Measurements from ENCODE around the gene HECW1. TPM values are rescaled to one million over a fixed set of nuclear protein-coding genes. Genes with fewer than 3 reads are reported as not detected.
A peak's percentile ranks its signal among the peaks of the same experiment; 100 is the strongest.
"Not testable (repeated sequence)": the region's sequence is repeated elsewhere in the genome, so short reads cannot be mapped to it uniquely, and the experiment has no call there.

The HECW1 gene
- not detected for total RNA-seq

DNA sequence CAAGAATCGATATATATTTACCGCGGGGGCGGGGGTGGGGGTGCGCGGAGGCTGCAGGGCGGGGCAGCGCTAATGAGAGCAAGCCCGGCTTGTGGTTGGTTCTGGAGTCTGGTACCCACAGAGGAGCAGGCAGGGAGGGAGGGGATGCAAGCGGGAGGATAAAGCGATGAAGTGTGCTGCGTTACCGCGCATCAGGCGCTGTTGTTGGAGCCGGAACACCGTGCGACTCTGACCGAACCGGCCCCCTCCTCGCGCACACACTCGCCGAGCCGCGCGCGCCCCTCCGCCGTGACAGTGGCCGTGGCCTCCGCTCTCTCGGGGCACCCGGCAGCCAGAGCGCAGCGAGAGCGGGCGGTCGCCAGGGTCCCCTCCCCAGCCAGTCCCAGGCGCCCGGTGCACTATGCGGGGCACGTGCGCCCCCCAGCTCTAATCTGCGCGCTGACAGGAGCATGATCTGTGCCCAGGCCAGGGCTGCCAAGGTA lies at the start of gene HECW1:
HECW1 (plus strand) TSS at position 189 of the 482 bp plus-strand sequence. CDS start 131,259 bp downstream, outside the sequence.
- no peaks in the 10 kb centered on the region for H3K36me3 Mint-ChIP-seq (ENCODE audit: insufficient read depth)
- no peak for DNase-seq
- ATAC-seq: peak in 1 of 2 donors; percentile 19
- peaks cover 70% of the 10 kb centered on the region for H3K27me3 Mint-ChIP-seq (ENCODE audit: low read depth)
- no peak within 1 kb of the TSS for H3K4me3 Mint-ChIP-seq
- H3K9me3 Mint-ChIP-seq: no peaks in the 10 kb centered on the region
- peaks cover 9% of the 10 kb centered on the region for H3K4me1 Mint-ChIP-seq (ENCODE audit: low read depth)

DNA sequence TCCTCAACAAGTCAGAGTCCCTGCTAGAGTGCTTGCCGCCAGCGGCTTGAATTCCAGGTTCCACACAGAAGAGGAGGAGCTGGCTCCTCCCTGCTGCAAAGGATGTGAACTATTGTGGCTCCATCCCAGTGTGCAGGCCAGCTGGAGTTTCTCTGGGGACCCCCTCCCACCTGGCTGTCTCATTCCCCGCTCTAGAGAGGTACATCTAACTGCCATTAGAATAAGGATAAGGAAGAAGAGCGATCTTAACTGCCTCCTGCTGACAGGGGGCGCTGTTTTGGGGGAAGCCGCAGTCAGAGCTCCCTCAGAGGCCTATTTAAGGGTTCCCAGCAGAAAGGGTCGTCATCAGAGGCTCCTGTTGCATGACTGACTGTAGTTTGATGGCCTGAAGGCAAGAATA lies 40.8 kb upstream of the HECW1 start:
- H3K36me3 Mint-ChIP-seq (ENCODE audit: insufficient read depth): no peaks in the 10 kb centered on the region
- H3K4me1 Mint-ChIP-seq (ENCODE audit: low read depth): peaks cover 3% of the 10 kb centered on the region
- DNase-seq: no peak
- peaks cover 6% of the 10 kb centered on the region for H3K27me3 Mint-ChIP-seq (ENCODE audit: low read depth)
- no peaks in the 10 kb centered on the region for H3K9me3 Mint-ChIP-seq
- H3K4me3 Mint-ChIP-seq: no peak overlapping the region
- ATAC-seq: no peak

DNA sequence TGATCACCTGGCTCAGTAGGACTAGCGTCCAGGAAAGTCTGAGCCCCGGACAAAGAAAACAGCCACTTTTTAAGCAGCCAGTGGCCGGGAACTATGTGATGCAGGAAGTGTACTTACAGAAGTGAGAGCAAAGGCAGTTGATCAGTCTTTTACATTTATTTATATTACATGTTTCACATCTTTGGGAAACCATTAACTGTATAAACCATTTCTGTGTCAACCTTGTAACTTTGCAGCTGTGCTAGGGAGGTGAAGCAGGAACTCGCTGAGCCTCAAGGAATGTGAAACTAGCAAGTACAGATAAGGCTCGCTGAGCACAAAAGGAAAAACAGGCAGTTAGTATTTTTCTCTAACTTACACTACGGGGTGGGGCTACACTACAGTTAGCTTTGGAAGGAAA lies 39.9 kb upstream of the HECW1 start:
- DNase-seq (no peak), ATAC-seq (no peak)
- H3K4me3 Mint-ChIP-seq: no peak overlapping the region
- H3K4me1 Mint-ChIP-seq (ENCODE audit: low read depth): peaks cover 6% of the 10 kb centered on the region
- no peaks in the 10 kb centered on the region for H3K36me3 Mint-ChIP-seq (ENCODE audit: insufficient read depth)
- no peaks in the 10 kb centered on the region for H3K9me3 Mint-ChIP-seq
- peaks cover 6% of the 10 kb centered on the region for H3K27me3 Mint-ChIP-seq (ENCODE audit: low read depth)

DNA sequence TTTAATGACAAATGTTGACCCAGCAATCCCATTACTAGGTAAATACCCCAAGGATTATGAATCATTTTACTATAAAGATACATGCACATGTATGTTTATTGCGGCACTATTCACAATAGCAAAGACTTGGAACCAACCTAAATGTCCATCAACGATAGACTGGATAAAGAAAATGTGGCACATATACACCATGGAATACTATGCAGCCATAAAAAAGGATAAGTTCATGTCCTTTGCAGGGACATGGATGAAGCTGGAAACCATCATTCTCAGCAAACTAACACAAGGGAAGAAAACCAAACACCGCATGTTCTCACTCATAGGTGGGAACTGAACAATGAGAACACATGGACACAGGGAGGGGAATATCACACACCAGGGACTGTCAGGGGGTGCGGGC lies 38.6 kb upstream of the HECW1 start:
- not testable (repeated sequence) for H3K4me3 Mint-ChIP-seq; H3K36me3 Mint-ChIP-seq (ENCODE audit: insufficient read depth); DNase-seq; H3K9me3 Mint-ChIP-seq; H3K4me1 Mint-ChIP-seq (ENCODE audit: low read depth); ATAC-seq; H3K27me3 Mint-ChIP-seq (ENCODE audit: low read depth)

DNA sequence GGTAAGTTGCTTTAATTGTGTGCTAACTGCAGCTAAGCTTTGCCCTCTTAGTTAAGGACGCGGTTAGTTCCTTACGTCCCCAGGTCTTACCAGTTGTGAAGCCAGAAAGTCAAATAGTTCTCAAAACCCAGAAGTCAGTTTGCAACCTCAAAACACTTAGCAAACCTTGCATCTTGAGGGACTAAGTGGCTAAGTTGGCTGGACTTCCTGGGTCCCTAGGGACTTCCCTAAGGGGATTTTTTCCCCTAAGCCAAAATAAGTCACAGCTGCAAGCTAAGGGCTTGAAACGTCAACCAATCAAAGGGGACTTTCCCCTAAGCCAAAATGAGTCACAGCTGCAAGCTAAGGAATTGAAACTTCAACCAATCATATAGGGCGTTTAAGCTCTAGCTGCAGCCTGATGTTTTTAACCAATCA lies 36.2 kb upstream of the HECW1 start:
- no peak for DNase-seq
- peak; percentile 58 to 67 for ATAC-seq
- Mint-ChIP-seq H3K4me3 (no peak overlapping the region), H3K36me3 (ENCODE audit: insufficient read depth) (no peaks in the 10 kb centered on the region), H3K27me3 (ENCODE audit: low read depth) (peaks cover 15% of the 10 kb centered on the region), H3K9me3 (no peaks in the 10 kb centered on the region), H3K4me1 (ENCODE audit: low read depth) (peaks cover 6% of the 10 kb centered on the region)

DNA sequence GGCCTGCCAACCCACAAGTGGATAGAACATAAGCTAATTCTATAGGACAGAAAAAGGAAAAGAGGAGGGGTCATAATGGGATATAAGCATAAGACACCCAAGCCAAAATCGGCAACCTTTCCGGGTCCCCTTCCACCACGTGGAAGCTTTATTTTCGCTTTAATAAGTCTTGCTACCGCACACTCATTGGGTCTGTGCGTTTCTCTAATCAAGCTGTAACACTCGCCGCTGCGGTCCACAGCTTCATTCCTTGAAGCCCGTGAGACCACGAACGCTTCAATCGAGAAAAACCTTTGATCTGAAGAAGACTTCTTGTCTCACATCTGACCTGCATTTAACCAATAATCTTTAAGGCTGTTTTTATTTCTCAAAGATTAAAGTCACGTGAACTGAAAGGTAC lies 35.8 kb upstream of the HECW1 start:
- ATAC-seq (no peak), DNase-seq (no peak)
- Mint-ChIP-seq H3K4me3 (no peak overlapping the region), H3K4me1 (ENCODE audit: low read depth) (peaks cover 6% of the 10 kb centered on the region), H3K36me3 (ENCODE audit: insufficient read depth) (no peaks in the 10 kb centered on the region), H3K27me3 (ENCODE audit: low read depth) (peaks cover 14% of the 10 kb centered on the region), H3K9me3 (no peaks in the 10 kb centered on the region)

DNA sequence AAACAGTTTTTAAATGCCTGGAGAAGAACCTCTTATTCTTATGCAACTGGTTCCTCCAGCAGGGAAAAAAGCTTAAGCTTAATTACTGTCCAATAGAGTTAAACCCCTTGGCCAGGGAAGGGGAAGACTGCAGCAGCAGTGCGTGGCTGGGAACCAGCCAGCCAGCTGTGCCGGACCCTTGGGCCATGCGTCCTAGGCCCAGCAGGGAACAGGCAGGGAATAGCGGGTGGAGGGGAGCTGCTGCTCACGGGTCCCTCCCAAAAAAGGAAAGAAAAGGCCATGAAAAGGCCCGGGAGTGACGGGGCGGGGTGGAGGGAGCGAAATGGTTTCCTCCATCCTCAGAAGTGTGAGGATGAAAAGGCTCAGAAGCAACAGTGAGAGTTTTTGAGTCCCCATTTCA lies 35.2 kb upstream of the HECW1 start:
- no peak overlapping the region for H3K4me3 Mint-ChIP-seq
- H3K4me1 Mint-ChIP-seq (ENCODE audit: low read depth): peaks cover 6% of the 10 kb centered on the region
- ATAC-seq (no peak), DNase-seq (no peak)
- no peaks in the 10 kb centered on the region for H3K36me3 Mint-ChIP-seq (ENCODE audit: insufficient read depth)
- H3K27me3 Mint-ChIP-seq (ENCODE audit: low read depth): peaks cover 17% of the 10 kb centered on the region
- no peaks in the 10 kb centered on the region for H3K9me3 Mint-ChIP-seq

DNA sequence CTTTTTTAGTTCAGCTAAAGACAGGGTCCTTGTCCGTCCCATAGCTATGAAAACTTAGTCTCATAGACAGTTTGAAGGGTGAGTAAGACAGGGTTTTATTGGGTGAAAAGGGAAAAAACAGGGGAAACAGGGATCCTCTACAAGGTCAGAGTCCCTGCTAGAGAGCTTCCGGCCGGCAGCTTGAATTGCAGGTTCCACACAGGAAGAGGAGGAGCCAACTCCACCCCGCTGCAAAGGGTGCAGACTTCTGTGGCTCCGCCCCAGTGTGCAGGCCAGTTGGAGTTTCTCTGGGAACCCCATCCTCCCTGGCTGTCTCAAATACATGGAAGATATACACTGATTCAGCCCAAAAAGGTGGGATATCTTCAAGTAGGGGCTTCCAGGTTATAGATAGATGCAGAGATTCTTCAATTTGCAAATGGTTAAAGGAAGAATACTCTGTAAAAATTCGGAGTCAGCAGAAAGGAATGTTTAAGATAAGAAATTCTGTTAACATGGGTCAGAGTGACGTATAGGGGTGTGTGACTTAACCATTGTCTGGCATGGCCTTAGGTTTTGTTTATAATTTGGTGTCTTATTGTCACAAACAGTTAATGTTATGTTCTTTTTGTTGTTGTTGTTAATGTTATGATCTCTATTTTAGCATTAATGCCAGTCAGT lies 34.6 kb upstream of the HECW1 start:
- H3K9me3 Mint-ChIP-seq: no peaks in the 10 kb centered on the region
- H3K4me3 Mint-ChIP-seq: no peak overlapping the region
- DNase-seq (no peak), ATAC-seq (no peak)
- H3K27me3 Mint-ChIP-seq (ENCODE audit: low read depth): peaks cover 21% of the 10 kb centered on the region
- H3K36me3 Mint-ChIP-seq (ENCODE audit: insufficient read depth): no peaks in the 10 kb centered on the region
- H3K4me1 Mint-ChIP-seq (ENCODE audit: low read depth): peaks cover 6% of the 10 kb centered on the region

DNA sequence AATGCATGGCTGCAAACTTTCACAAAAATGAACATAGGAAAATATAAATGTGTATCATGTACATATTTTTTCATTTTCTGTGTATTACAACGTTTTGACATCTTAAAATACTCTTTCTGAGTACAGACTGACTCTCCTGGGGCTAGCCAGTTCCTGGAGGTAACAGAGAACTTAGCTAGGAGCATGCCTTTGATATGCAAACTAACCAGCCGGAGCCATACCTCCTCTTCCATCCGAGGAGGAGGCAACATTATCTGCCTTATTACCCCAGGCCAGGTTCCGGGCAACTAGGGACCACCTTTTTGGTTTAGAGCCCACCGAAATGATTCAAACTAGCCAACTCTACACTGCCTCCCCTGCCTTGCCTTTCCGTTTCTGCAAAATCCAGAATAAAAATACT lies 33.7 kb upstream of the HECW1 start:
- peaks cover 24% of the 10 kb centered on the region for H3K27me3 Mint-ChIP-seq (ENCODE audit: low read depth)
- DNase-seq (no peak), ATAC-seq (no peak)
- no peaks in the 10 kb centered on the region for H3K9me3 Mint-ChIP-seq
- no peak overlapping the region for H3K4me3 Mint-ChIP-seq
- no peaks in the 10 kb centered on the region for H3K36me3 Mint-ChIP-seq (ENCODE audit: insufficient read depth)
- peaks cover 6% of the 10 kb centered on the region for H3K4me1 Mint-ChIP-seq (ENCODE audit: low read depth)

DNA sequence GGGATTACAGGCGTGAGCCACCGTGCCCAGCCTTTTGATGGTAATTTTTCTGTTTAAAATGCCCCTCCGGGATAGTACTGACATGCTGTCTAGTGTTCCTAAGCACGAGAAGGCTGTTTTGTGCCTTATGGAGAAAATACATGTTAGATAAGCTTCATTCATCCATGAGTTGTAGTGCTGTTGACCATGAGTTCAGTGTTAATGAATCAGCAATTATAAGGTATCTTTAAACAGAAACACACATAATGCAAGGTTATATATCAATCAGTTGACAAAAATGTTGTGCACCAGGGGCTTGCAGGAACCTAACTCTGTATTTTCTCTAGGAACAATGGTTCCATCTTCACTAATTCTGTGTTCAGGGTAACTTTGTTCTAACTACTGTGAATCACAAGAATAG lies 30.8 kb upstream of the HECW1 start:
- Mint-ChIP-seq H3K4me1 (ENCODE audit: low read depth) (peaks cover 2% of the 10 kb centered on the region), H3K4me3 (no peak overlapping the region), H3K27me3 (ENCODE audit: low read depth) (peaks cover 34% of the 10 kb centered on the region), H3K36me3 (ENCODE audit: insufficient read depth) (no peaks in the 10 kb centered on the region), H3K9me3 (no peaks in the 10 kb centered on the region)
- ATAC-seq (no peak), DNase-seq (no peak)

DNA sequence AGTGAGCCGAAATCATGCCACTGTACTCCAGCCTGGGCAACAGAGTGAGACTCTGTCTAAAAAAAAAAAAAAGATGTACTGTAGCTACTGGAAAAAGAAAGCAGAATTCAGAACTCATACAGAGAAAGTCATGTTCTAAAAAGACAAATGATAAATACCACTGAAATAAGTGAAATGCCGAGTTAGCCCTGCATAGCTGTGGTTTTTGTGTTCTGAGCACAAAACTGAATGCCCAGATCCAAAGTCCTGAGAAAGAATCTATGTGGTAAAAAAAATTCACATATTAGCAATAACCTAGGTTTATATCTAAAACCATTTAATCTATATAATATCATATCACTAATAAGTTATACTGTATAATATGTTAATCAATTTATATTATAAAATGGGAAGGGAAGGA lies 29.3 kb upstream of the HECW1 start:
- ATAC-seq: no peak
- peaks cover 34% of the 10 kb centered on the region for H3K27me3 Mint-ChIP-seq (ENCODE audit: low read depth)

DNA sequence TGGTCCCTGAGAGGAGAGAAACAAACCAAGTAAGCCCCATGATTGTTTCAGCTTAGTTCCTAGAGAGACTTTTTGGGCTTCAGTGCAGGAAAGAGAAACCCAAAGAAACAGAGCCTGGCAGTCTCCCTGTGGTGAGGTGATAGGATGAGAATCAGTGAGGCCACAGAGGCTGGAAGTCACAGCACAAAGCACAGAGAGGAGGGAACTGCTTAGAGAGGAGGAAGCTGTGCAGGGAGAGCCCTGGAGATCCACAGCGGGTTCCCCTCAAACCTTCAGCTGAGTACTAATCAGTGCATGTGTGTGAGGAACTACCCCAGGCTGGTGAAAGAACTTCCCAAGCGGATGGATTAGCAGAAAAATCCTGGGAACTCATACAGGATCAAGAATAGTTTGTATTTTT lies 27.4 kb upstream of the HECW1 start:
- Mint-ChIP-seq H3K36me3 (ENCODE audit: insufficient read depth) (no peaks in the 10 kb centered on the region), H3K4me3 (no peak overlapping the region), H3K4me1 (ENCODE audit: low read depth) (no peaks in the 10 kb centered on the region), H3K9me3 (peaks cover 3% of the 10 kb centered on the region), H3K27me3 (ENCODE audit: low read depth) (peaks cover 26% of the 10 kb centered on the region)
- ATAC-seq (no peak), DNase-seq (no peak)

More for the DNA sequence above, 29.3 kb upstream of the HECW1 start:
- H3K9me3 Mint-ChIP-seq: peaks cover 3% of the 10 kb centered on the region
- no peak for DNase-seq
- no peaks in the 10 kb centered on the region for H3K36me3 Mint-ChIP-seq (ENCODE audit: insufficient read depth)
- no peaks in the 10 kb centered on the region for H3K4me1 Mint-ChIP-seq (ENCODE audit: low read depth)
- H3K4me3 Mint-ChIP-seq: no peak overlapping the region

DNA sequence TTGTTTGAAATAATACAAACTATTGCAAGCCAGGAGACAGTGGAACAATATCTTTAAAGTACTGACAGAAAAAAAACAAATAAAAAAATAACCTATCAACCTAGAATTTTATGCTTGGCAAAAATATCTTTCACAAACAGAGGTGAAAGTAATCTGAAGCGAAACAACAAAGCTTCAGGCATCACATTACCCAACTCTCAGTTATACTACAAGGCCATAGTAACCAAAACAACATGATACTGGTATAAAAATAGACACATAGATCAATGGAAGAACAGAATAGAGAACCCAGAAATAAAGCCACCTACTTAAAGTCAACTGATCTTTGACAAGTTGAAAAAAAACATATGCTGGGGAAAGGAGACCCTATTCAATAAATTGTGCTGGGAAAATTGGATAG lies 26.5 kb upstream of the HECW1 start:
- no peak for ATAC-seq
- Mint-ChIP-seq H3K4me3 (no peak overlapping the region), H3K9me3 (peaks cover 3% of the 10 kb centered on the region), H3K36me3 (ENCODE audit: insufficient read depth) (no peaks in the 10 kb centered on the region), H3K27me3 (ENCODE audit: low read depth) (peaks cover 23% of the 10 kb centered on the region), H3K4me1 (ENCODE audit: low read depth) (no peaks in the 10 kb centered on the region)
- no peak for DNase-seq

DNA sequence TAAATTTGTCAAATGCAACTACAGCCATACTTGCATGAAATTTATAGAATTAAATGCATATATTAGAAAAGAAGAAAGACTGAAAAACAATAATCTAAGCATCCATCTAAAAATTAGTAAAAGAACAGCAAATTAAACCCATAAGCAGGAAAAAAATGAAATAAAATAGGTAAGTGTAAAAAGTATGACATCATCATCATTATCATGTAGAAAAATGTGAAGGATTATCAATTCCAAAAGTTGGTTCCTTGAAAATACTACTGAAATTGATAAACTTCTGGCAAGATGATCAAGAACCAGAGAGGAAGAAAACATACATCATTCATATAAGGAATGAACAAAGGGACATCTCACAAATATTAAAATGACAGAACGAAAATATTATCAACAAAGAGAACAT lies 19.6 kb upstream of the HECW1 start:
- Mint-ChIP-seq H3K9me3 (peaks cover 5% of the 10 kb centered on the region), H3K4me1 (ENCODE audit: low read depth) (no peaks in the 10 kb centered on the region), H3K36me3 (ENCODE audit: insufficient read depth) (no peaks in the 10 kb centered on the region), H3K27me3 (ENCODE audit: low read depth) (peaks cover 2% of the 10 kb centered on the region), H3K4me3 (no peak overlapping the region)
- ATAC-seq (no peak), DNase-seq (no peak)

DNA sequence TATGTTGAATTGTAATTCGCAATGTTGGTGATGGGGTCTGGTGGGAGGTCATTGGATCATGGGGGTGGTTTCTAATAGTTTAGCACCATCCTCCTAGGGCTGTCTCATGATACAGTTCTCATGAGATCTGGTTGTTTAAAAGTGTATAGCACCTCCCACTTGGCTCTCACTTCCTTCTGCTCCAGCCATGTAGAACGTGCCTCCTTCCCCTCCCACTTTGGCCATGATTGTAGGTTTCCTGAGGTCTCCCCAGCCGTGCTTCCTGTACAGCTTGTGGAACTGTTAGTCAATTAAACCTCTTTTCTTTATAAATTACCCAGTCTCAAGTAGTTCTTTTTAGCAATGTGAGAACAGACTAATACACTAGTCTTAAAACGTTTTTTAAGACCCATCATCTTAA lies 15.6 kb upstream of the HECW1 start:
- no peak for DNase-seq
- Mint-ChIP-seq H3K4me3 (no peak overlapping the region), H3K4me1 (ENCODE audit: low read depth) (no peaks in the 10 kb centered on the region), H3K9me3 (peaks cover 5% of the 10 kb centered on the region), H3K36me3 (ENCODE audit: insufficient read depth) (no peaks in the 10 kb centered on the region), H3K27me3 (ENCODE audit: low read depth) (peaks cover 5% of the 10 kb centered on the region)
- ATAC-seq: no peak
